ENCODE results near the gene PAPLN.

Gene PAPLN

GRCh38 chr14:73283608-73284379 is 46.5 kb downstream of the PAPLN start:
- POLR2A ChIA-PET: no interaction called here
- DNase-seq (ENCODE audit: low read depth, low spot score): no peak
- peak; percentile 42 for TF ChIP-seq CTCF (IDR thresholded peaks at IDR 0.05; ENCODE audit: insufficient read depth, low read length, missing control alignments)
- H3K4me3 ChIP-seq (ENCODE audit: low read depth, low read length): no peak overlapping the region
- CTCF ChIA-PET: interaction anchor here (1.0 to 7.7 kb wide), 6 partner anchors 11 to 193 kb away, joined by 3 to 46 read pairs (median 8); no protein-coding TSS in a partner anchor

DNA sequence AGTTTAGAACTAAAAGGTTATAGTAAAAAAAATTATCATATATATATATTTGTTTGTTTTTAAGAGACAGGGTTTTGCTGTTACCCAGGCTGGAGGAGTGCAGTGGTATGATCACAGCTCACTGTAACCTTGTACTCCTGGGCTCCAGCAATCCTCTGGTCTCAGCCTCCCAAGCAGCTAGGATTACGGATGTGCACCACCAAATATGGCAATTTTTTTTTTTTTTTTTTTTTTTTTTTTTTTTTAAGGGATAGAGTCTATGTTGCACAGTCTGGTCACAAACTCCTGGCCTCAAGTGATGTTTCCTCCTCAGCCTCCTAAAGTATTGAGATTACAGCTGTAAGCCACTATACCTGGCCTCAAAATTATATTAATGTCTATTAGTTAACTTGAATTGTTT is 48.7 kb downstream of the PAPLN start:
- H3K4me3 ChIP-seq (ENCODE audit: low read depth, low read length): no peak overlapping the region
- no peak for TF ChIP-seq CTCF (IDR thresholded peaks at IDR 0.05; ENCODE audit: insufficient read depth, low read length, missing control alignments)
- DNase-seq (ENCODE audit: low read depth, low spot score): no peak
- CTCF ChIA-PET: interaction anchor here (2.9 to 7.7 kb wide), 3 partner anchors 9 to 186 kb away, joined by 9 to 46 read pairs (median 42); no protein-coding TSS in a partner anchor
- POLR2A ChIA-PET: no interaction called here

- POLR2A ChIA-PET: no interaction called here
- H3K4me3 ChIP-seq (ENCODE audit: low read depth, low read length): no peak overlapping the region
- TF ChIP-seq CTCF (IDR thresholded peaks at IDR 0.05; ENCODE audit: insufficient read depth, low read length, missing control alignments): no peak
- CTCF ChIA-PET: interaction anchor here (1.2 to 7.7 kb wide), 4 partner anchors 9 to 186 kb away, joined by 3 to 46 read pairs (median 8); no protein-coding TSS in a partner anchor
- DNase-seq (ENCODE audit: low read depth, low spot score): no peak
These were observed 49.3 kb downstream of the PAPLN start for GRCh38 chr14:73286598-73286997.

GRCh38 chr14:73287071-73287470 is 49.8 kb downstream of the PAPLN start:
- ChIA-PET CTCF (interaction anchor here (1.2 to 7.7 kb wide), 4 partner anchors 8 to 185 kb away, joined by 3 to 46 read pairs (median 8); no protein-coding TSS in a partner anchor), POLR2A (no interaction called here)
- TF ChIP-seq CTCF (IDR thresholded peaks at IDR 0.05; ENCODE audit: insufficient read depth, low read length, missing control alignments): no peak
- no peak overlapping the region for H3K4me3 ChIP-seq (ENCODE audit: low read depth, low read length)
- DNase-seq (ENCODE audit: low read depth, low spot score): no peak

GRCh38 chr14:73289308-73289707 is 52.0 kb downstream of the PAPLN start:
- no peak overlapping the region for H3K4me3 ChIP-seq (ENCODE audit: low read depth, low read length)
- no peak for DNase-seq (ENCODE audit: low read depth, low spot score)
- POLR2A ChIA-PET: no interaction called here
- no peak for TF ChIP-seq CTCF (IDR thresholded peaks at IDR 0.05; ENCODE audit: insufficient read depth, low read length, missing control alignments)
- CTCF ChIA-PET: interaction anchor here (0.8 to 2.8 kb wide), 5 partner anchors 14 to 183 kb away, joined by 3 to 17 read pairs (median 4); no protein-coding TSS in a partner anchor

DNA sequence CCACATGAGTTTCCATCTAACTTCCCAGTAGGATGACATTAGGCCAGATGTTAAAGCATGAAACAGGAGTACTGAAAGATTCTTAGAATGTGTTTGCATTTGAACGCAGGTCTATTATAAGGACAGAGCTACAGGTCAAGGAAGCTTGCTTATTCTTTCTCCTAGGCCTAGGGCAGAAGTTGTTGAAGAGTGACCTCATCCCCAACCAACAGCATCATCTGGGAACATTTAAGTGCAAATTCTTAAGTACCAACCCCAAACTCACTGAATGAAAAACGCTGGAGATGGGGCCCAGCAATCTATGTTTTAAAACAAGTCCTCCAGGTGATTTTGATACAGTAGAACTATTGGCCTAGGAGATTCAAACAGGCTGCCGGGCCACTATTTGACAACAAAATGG is 52.4 kb downstream of the PAPLN start:
- ChIA-PET CTCF (interaction anchor here (0.8 to 2.8 kb wide), 6 partner anchors 14 to 183 kb away, joined by 3 to 17 read pairs (median 4); no protein-coding TSS in a partner anchor), POLR2A (no interaction called here)
- no peak for TF ChIP-seq CTCF (IDR thresholded peaks at IDR 0.05; ENCODE audit: insufficient read depth, low read length, missing control alignments)
- DNase-seq (ENCODE audit: low read depth, low spot score): no peak
- H3K4me3 ChIP-seq (ENCODE audit: low read depth, low read length): no peak overlapping the region
